LNCaP clone FGC (cell line): Measurements from ENCODE around the gene CYP24A1.
"Not testable (repeated sequence)": the region's sequence is repeated elsewhere in the genome, so short reads cannot be mapped to it uniquely, and the experiment has no call there.

ENCODE experiments used
- DNase-seq: peaks from one replicate; pipeline ENCODE4 v3.0.0-alpha.2; 2011; ENCODE audit warnings: low read depth
- H3K4me3 ChIP-seq: 2 replicates; pipeline ENCODE4 v1.5.1; 2011; ENCODE audit warnings: mild to moderate bottlenecking, low read depth, low read length, control low read depth
- CTCF ChIP-seq: IDR thresholded peaks from 2 replicates; pipeline ENCODE4 v1.5.1; 2012; ENCODE audit warnings: mild to moderate bottlenecking; ENCODE audit not compliant: control insufficient read depth, insufficient read depth; ENCODE audit errors: extremely low read depth

Gene CYP24A1

GRCh38 chr20:54127855-54128574 lies 45.8 kb downstream of the CYP24A1 start:
- no peak overlapping the region for H3K4me3 ChIP-seq
- no peak for TF ChIP-seq CTCF
- no peak for DNase-seq

DNA sequence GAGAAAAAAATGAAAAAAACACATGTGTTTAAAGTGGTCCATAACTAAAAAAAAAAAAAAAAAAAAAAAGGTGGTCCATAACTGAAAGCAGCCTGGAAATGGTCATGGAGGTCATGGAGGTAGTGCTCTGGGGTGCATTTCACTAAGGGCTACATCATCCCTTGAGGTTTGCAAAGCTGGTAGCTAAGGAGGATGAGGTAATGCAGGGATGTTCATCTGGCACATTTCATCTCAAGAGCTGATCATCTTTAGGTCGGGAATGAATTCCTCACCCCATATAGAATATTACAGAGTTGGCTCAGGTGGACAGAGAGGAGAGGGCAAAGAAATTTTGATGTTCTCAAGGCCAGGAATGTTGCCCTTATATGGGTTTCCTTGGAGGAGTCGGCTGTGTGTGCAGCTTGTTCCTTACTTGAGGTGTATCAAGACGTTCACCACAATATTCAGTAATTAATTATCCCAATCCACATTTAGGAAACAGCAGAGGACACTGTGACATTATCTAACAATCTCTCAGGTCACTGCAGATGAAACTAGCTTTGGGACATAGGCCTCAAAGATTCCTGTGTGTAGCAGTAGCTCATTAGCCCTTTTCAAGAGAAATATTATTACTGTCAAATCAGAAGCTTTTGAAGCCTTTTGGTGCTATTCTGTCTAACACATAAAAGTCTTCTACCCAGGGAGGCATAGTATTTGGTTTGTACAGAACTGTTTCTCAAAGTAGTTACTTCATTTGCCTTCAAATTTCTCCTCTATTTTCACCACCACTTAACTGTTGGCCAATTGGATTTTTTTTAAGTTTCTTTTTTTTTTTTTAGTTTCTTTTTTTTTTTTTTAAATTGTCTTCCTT lies 46.8 kb downstream of the CYP24A1 start:
- no peak for DNase-seq
- TF ChIP-seq CTCF, result no peak
- no peak overlapping the region for H3K4me3 ChIP-seq

- not testable (repeated sequence) for DNase-seq, H3K4me3 ChIP-seq
Measured at GRCh38 chr20:54126328-54126727, 47.5 kb downstream of the CYP24A1 start.

GRCh38 chr20:54123587-54124180 lies 50.1 kb downstream of the CYP24A1 start:
- no peak for TF ChIP-seq CTCF
- DNase-seq, result no peak
- no peak overlapping the region for H3K4me3 ChIP-seq

DNA sequence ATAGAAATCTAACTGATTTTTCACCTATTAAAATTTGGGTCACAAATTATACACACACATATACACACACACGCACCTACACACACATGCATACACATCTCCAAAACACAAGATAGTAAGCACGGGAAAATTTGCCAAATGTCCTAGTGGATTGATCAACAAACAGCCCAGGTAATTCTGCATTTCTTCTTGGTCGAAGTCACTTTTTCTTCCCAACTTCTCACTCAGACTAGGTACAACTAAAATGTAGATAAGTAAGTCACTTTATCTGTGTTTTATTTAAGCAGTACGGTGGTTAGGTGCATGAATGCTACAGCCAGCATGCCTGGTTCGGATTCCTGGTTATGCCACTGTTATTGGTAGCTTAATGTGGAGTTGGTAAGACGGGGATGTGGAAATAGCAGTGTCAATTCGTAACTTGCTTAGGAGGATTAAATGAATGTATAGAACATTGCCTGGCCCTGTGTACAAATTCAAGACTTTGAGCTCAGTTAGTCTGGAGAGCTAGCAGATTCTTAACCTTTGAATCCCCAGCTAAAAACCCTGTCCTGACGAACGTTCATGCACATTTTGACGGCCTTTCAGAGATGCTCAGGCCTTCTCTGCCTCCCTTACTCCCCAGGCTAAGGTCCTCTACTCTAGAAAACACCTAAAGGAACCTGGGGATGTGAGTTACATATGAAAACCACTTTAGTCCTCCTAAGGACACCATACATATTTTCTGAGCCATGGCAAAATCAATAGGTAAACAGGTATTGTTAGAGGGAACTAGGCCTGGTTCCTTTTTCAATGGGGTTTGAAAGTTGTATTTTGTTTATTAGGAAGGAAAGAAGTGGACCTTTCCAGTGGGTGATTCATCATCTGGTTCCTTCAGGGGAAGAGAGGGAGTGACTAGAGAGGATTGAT lies 50.9 kb downstream of the CYP24A1 start:
- no peak for TF ChIP-seq CTCF
- no peak for DNase-seq
- H3K4me3 ChIP-seq, result no peak overlapping the region

GRCh38 chr20:54122189-54122588 lies 51.6 kb downstream of the CYP24A1 start:
- no peak for TF ChIP-seq CTCF
- no peak overlapping the region for H3K4me3 ChIP-seq
- DNase-seq, result no peak
